GM19035 (cell line): ENCODE measurements around the gene TYR.
"Not testable (repeated sequence)": the region's sequence is repeated elsewhere in the genome, so short reads cannot be mapped to it uniquely, and the experiment has no call there.

ENCODE experiments used
- ATAC-seq: cut with Tn5 transposase; IDR thresholded peaks from one replicate; pipeline ENCODE4 v1.9.1; 2021; ENCODE audit not compliant: unreplicated experiment

Gene TYR

GRCh38 chr11:89267660-89268302 lies 90.1 kb downstream of the TYR start:
- no peak for ATAC-seq

DNA sequence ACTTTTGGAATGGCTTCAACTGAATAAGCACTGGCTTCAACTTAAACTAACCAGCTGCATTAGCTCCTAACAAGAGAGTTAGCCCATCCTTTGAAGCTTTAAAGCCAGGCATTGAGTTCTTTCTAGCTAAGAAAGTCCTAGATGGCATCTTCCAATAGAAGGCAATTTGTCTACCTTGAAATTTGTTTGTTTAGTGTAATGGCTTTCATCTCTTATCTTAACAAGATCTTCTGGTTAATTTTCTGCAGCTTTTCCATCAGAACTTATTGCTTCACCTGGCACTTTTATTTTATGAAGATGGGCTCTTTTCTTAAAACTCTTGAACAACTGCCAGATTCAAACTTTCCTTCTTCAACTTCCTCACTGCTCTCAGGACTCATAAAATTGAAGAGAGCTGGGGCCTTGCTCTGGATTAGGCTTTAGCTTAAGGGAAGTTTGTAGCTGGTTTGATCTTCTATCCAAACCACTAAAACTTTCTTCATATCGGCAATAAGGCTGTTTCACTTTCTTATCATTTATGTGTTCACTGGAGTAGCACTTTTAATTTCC lies 94.9 kb downstream of the TYR start:
- not testable (repeated sequence) for ATAC-seq

- not testable (repeated sequence) for ATAC-seq
Measured at GRCh38 chr11:89273220-89273619, 95.5 kb downstream of the TYR start.

DNA sequence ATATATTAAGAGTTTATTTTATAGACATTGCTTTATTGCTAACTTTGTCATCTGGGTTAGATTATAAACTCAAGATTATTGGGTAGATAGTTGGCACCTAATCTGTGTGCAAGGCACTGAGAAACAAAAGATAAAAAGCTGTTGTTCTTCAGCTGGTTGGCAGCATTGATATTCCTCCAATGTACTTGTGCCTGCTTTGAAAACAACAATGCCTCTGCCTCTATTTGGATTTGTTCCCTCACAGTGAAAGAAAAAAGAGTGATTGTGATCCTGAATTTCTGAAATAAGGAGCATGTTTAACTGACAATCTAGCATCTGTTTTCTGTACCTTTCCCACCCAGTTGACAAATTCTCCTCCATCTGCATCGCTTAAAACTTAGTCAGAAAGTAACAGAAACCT lies 98.3 kb downstream of the TYR start:
- no peak for ATAC-seq

DNA sequence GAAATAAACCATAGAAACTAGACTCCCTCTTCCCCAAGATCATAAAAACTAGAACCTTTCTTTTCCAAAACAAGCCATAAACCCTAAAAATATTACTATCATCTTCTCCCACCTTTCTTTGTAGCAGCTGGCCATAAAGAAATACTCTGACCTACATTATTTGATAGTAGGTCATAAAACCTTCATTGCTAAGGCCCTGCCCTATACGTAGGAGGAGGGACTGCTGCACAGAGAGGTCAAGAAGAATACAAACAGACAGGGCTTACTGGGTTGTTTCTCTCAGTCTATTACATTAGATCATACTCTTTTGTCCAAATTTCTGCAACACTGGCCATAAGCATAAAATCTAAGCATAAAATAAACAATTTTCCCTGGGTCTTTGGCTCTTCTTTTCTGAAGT lies 101.5 kb downstream of the TYR start:
- no peak for ATAC-seq

DNA sequence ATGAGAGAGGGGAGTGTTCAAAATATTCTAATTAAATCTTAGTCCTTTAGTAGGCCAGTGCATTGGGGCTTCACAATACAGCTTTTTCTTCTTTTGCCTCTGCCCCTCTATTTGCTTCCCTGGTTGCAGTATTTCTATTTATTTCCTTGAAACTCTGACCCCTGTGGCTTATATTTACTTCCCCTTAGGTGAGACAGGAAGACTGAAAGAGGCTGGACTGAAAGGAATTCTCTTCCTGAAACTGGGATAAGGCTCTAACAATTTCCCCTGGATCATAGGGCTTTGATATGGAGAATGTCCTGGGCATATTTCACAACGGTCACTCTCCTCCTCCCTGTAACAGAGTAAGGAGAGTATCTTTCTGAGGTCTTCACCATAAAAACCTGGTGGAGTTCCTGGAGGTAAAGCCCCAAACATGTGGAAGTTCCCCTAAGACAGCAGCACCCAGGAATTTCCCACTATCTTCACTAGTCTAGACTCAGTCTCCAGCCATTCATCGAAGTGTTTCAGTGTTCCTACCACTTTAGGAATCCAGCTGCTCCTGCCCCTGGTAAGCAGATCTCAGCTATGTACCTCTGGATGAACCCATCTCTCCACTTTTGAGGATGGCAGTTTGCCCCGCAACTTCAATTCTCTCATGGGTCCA lies 103.5 kb downstream of the TYR start:
- not testable (repeated sequence) for ATAC-seq

DNA sequence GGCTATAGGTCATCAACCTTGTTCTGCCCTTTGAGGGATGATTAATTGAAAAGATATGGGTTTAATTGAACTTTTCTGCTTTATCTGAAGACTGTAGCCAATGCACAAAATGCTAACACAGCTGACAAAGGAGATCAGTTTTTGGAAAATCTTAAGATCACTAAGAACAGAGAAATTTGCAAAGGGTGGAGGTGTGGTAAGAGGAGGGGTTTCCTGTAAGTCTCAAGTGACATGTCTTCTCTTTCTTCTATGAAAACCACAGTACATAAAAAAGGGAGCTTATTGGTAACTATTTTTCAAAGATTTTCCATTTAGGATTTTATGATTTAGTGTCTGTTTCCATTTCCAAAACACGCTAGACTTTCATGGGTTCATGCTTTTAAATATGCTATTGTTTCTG lies 108.9 kb downstream of the TYR start:
- not testable (repeated sequence) for ATAC-seq

DNA sequence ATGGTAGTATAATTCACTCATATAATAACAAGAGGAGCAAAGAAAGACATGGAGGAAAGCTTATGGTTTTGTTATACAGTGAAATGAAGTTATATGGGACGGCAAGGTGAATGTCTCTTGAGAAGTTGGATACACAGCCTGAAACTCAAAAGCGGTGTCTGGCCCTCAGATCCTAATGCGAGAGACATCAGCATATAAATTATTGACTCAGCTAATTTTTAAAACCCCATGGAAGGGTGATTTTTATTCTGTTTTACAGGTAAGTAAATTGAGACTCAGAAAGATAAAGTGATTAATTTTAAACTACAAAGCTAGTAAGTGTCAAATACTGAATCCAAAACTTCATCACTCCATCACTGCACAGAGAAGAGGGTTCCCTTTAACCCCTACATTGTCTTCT lies 110.3 kb downstream of the TYR start:
- ATAC-seq = not testable (repeated sequence)

DNA sequence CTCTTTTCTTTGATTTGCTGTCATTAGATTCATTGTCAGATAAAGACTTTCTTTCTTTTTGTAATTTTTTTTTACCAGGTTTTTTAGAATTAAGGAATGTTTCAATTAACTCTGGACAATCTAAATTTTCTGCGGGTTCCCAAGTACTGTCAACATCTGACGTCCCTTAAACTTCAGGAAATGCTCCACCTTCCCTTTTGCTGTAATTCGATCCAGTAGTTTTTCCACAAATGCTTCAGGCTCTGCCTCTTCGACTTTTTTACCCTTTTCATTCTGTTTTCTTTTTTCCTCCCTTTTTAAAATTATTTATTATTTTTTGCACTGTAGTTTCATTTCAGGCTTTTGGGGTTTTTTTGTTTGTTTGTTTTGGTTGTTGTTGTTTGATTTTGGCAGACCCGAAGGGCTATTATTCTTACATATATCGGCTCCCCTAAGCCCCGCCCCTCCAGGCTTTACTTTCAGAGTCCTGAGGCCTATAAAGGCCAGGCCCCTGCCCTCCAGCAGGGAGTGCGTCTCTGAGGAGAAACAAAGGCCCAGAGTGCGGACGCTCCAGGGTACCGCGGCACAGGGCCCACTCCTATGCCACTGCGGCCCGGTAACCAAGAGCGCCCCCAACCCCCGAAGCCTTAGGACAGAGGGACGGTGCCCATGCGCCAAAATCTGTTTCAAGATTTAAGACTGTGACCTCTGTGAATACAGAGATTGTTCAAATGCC lies 116.4 kb downstream of the TYR start:
- ATAC-seq = no peak

DNA sequence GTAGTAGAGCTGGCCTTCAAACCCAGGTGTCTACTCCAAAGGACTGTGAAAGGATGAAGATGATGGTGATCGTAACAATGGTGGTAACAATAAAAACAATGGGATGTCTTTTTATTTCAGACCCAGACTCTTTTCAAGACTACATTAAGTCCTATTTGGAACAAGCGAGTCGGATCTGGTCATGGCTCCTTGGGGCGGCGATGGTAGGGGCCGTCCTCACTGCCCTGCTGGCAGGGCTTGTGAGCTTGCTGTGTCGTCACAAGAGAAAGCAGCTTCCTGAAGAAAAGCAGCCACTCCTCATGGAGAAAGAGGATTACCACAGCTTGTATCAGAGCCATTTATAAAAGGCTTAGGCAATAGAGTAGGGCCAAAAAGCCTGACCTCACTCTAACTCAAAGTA lies 117.3 kb downstream of the TYR start:
- ATAC-seq = not testable (repeated sequence)

DNA sequence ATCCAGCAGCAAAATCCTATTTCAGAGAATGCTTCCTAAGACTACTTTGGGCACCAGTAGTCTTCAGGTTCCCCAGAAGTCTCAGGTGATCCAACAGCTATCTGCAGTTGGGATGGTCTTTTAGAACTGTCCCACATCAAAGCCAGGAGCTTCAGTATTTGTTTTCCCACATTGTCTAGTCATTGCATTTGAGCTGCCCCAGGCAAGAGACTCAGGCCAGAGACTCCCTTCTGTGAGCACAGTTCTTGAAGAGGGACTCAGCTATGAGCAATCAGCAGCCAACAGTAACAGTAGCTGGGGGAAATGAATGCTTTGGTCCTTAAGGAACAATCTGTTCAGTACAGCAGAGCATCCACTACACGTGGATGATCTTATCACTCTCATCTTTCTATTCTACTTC lies 125.4 kb downstream of the TYR start:
- not testable (repeated sequence) for ATAC-seq

DNA sequence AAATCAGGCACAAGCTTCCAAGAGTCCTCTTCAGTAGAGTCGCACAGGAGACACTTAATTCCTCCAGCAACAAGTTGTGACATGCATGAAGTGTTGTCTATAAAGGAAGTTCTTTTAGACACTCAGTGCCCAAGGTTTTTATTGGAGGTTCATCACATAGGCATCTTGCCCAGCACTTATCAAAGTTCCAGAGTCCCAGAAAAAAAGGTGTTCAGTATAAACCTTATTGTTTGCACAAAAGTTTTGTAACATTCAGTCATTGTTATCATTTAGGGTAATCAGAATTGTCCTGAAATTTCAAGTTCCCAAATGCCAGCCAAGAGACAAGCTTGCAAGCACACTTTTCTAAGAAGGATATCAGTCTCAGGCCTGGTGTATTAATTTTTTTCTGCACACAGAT lies 130.6 kb downstream of the TYR start:
- ATAC-seq = not testable (repeated sequence)

- not testable (repeated sequence) for ATAC-seq
Measured at GRCh38 chr11:89309321-89309985, 131.8 kb downstream of the TYR start.

DNA sequence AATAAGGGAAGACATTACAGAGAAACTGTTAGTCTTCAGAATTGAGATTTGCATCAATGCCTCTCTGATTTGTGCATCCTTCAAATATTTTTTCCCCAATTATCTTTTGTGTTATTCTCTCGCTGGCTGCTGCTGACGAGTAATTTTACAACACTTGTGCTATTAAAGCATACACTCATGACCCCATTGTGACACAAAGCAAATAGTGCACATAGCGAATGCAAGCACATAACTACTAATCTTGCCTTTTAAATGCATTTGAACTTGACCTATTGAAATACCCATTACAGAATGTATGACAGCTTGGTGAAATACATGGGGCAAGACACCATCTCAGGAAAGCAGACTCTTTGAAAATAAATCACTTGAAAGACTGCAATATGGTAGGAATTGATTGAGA lies 132.9 kb downstream of the TYR start:
- not testable (repeated sequence) for ATAC-seq

DNA sequence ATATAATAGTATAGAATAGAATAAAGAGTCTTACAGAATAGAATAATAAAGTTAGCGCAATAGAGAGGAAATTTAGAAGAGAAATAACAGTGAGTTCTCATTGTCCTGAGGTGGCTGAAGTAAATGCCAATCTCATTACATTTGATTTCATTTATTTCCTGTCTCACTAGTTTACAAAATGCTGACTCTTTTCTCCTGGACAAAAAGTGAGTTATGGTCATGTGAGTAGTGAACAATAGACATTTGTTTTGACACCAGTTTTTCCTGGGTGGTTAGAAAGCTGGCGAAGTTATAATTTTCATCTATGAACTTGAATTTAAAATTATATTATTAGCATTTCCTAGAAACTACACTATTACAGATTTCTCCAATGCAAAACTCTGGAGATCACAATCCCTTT lies 143.7 kb downstream of the TYR start:
- ATAC-seq = no peak

- no peak for ATAC-seq
Measured at GRCh38 chr11:89327885-89328284, 150.2 kb downstream of the TYR start.

DNA sequence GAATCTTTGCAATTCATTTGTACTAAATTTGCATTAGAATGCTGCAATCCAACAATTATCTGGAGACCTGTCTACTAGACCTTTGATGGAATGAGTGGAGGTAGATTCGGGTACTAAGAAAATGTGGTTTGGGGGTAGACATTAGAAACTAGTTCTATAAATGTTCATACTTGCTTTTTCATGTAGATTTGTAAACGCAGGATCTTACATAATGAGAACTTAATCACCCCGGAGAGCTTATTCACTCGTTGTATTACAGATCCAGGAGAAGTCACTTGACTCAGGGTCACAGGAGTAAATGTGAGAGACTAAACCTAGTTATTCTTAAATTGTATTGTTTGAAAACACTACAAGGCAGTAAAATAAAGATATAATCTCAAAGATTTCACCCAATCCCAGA lies 154.3 kb downstream of the TYR start:
- ATAC-seq = not testable (repeated sequence)

DNA sequence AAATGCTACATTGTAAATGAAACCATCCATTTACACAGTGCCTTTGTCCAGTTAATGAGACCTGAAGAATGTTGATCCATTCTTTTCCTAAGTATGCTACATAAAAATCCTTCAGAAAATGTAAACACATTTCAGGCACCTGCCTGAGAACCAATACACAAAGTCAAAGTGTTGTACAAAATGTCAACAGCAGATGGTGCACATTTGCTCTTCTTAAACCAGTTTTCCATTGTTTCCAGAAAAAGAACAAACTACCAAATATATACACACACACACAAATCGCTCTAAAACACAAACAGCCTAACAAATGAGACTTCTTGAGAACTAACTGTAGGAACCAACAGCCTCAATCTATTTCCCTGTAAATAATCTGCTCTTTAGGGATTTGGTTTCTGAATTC lies 156.0 kb downstream of the TYR start:
- not testable (repeated sequence) for ATAC-seq

DNA sequence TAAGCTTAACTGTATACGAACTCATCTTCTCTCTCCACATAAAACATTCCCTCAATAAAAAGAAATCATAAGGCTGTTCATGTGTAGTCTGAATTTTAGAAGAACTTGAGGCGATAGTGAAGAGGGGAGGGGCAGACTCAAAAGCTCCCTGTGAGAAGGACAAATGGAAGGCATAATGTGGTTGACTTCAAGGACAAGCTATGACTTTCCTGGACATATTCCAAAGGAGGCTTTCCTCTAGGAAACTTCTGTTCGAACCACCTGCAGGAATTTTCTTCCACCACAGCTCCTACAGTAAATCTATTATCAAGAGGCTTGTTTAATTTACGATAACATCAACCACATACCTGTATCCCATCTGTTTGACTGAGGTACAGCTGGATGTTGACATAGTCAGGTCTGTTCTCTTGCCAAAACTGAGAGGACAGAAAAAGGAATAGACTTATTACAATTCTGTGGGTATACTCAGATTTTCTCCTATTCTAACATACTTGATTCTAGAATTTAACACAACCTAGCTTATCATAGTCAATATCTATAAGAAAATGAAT lies 159.5 kb downstream of the TYR start:
- not testable (repeated sequence) for ATAC-seq

DNA sequence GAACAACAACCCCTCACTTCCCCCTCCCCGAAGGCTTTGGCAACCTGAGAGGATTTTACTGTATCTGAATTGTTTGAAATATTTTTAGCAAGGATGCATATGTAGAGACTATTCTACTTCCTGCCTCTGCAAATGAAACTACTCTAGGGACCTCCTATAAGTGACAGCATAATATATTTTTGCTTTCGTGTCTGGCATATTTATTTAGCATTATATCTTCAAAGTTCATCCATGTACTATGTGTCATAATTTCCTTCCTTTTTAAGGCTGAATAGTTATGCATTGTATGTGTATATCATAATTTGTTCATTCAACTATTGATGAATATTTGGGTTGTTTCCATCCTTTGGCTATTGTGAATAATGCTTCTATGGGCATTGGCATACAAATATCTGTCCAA lies 160.4 kb downstream of the TYR start:
- not testable (repeated sequence) for ATAC-seq

- not testable (repeated sequence) for ATAC-seq
Measured at GRCh38 chr11:89340450-89340849, 162.8 kb downstream of the TYR start.
